Measurements from ENCODE around the gene NRDE2. TPM values are rescaled to one million over a fixed set of nuclear protein-coding genes. Genes with fewer than 3 reads are reported as not detected.

NRDE2 gene
- total RNA-seq, 1 experiment from 2014 or later = 16.5 TPM

DNA sequence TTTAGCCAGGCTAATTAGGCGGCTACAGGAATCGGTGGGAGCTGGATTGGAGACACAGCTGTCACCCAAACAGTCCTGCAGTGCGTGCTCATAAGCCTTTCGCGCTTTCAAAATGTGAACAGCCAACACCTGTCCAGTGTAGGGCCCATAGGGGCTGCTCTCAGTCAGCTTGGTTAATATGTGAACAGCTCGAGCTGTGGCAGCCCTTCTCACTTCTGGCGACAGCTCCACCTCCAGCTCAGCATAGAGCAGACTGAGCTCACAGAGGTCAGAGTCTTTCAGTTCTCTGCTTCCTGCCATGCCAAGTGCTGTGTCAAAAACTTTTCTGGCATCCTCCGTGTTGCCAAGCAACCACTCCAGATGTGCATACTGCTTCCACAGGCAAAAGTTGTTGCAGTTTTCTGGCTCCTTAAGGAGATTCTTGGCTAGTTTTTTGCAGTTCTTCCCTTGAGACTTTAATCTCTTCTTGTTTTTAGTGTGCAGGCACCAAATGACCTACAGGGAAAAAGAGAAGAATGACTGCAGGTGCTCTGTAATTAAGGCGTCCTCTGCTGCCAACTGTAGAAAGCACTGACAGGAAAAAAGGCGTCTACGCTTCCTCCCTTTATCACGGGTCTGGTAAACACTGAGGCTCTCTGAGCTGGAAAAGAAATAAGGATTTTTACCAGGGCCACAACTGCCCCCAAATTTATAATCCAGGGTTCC is 42.9 kb downstream of the NRDE2 start:
- intact Hi-C loops (cut with micrococcal nuclease; ENCODE audit: unreplicated experiment) (no loop called here), in situ Hi-C loops (cut with HindIII; ENCODE audit: low pct_unique_long_range_greater_than_20kb, low sequenced_read_pairs) (no loop called here)
- Histone ChIP-seq H3K4me3 (ENCODE audit: low read depth in 2 of 2, low read length in 2 of 2) (no peak overlapping the region), H3K27ac (ENCODE audit: low read length) (no peak overlapping the region), H3K4me1 (ENCODE audit: control insufficient read depth, insufficient read depth, low read length) (no peaks in the 10 kb centered on the region), H3K36me3 (ENCODE audit: control insufficient read depth, insufficient read depth, low read length) (no peaks in the 10 kb centered on the region), H3K9me3 (ENCODE audit: control insufficient read depth, insufficient read depth, low read depth, low read length) (no peaks in the 10 kb centered on the region), H3K27me3 (ENCODE audit: control insufficient read depth, insufficient read depth, low read length) (no peaks in the 10 kb centered on the region)
- CTCF ChIA-PET = interaction anchor here (0.6 to 1.1 kb wide), 4 partner anchors 111 to 614 kb away, joined by 3 to 4 read pairs (median 3); no protein-coding TSS in a partner anchor
- TF ChIP-seq TCF7L2 (IDR thresholded peaks at IDR 0.05; ENCODE audit: low read depth, low read length) (no peak), POLR2AphosphoS5 (IDR thresholded peaks at IDR 0.05; ENCODE audit: low read depth, low read length) (no peak), SIN3A (IDR thresholded peaks at IDR 0.05; ENCODE audit: borderline replicate concordance, insufficient read depth, low read depth, low read length) (no peak)
- TF ChIP-seq, protein P1, sequence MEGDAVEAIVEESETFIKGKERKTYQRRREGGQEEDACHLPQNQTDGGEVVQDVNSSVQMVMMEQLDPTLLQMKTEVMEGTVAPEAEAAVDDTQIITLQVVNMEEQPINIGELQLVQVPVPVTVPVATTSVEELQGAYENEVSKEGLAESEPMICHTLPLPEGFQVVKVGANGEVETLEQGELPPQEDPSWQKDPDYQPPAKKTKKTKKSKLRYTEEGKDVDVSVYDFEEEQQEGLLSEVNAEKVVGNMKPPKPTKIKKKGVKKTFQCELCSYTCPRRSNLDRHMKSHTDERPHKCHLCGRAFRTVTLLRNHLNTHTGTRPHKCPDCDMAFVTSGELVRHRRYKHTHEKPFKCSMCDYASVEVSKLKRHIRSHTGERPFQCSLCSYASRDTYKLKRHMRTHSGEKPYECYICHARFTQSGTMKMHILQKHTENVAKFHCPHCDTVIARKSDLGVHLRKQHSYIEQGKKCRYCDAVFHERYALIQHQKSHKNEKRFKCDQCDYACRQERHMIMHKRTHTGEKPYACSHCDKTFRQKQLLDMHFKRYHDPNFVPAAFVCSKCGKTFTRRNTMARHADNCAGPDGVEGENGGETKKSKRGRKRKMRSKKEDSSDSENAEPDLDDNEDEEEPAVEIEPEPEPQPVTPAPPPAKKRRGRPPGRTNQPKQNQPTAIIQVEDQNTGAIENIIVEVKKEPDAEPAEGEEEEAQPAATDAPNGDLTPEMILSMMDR (IDR thresholded peaks at IDR 0.05) = no peak
- TF ChIP-seq, protein P2, sequence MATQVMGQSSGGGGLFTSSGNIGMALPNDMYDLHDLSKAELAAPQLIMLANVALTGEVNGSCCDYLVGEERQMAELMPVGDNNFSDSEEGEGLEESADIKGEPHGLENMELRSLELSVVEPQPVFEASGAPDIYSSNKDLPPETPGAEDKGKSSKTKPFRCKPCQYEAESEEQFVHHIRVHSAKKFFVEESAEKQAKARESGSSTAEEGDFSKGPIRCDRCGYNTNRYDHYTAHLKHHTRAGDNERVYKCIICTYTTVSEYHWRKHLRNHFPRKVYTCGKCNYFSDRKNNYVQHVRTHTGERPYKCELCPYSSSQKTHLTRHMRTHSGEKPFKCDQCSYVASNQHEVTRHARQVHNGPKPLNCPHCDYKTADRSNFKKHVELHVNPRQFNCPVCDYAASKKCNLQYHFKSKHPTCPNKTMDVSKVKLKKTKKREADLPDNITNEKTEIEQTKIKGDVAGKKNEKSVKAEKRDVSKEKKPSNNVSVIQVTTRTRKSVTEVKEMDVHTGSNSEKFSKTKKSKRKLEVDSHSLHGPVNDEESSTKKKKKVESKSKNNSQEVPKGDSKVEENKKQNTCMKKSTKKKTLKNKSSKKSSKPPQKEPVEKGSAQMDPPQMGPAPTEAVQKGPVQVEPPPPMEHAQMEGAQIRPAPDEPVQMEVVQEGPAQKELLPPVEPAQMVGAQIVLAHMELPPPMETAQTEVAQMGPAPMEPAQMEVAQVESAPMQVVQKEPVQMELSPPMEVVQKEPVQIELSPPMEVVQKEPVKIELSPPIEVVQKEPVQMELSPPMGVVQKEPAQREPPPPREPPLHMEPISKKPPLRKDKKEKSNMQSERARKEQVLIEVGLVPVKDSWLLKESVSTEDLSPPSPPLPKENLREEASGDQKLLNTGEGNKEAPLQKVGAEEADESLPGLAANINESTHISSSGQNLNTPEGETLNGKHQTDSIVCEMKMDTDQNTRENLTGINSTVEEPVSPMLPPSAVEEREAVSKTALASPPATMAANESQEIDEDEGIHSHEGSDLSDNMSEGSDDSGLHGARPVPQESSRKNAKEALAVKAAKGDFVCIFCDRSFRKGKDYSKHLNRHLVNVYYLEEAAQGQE (IDR thresholded peaks at IDR 0.05; ENCODE audit: insufficient read depth in 1 of 2, low read depth in 2 of 2, low read length in 1 of 2) = no peak
- DNase-seq (ENCODE audit: low read depth, low spot score) (no peak), ATAC-seq (no peak)
- no TSS peak for BruUV-seq (replicated peaks)
- POLR2A ChIA-PET = no interaction called here

DNA sequence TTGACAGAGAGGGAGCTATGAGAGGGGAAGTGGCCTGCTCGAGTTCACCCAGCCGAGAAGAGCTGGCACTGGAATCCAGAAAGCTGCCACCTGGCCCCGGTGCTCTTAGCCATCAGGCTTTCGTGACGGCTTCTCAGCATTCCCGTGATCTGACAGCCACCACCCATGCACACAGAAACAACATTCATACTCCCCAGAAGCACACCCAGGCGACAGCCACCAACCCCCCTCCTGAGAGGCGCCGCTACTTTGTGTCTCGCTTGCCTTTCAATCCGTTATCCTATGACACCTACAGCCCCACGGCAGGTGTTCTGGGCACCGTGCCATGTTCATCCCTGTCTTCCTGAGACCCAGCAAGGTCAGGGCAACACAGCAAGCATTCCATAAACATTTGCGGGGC is 44.0 kb downstream of the NRDE2 start:
- in situ Hi-C loops (cut with HindIII; ENCODE audit: low pct_unique_long_range_greater_than_20kb, low sequenced_read_pairs) = no loop called here
- ChIA-PET CTCF (no interaction called here), POLR2A (no interaction called here)
- Histone ChIP-seq H3K27me3 (ENCODE audit: control insufficient read depth, insufficient read depth, low read length) (no peaks in the 10 kb centered on the region), H3K36me3 (ENCODE audit: control insufficient read depth, insufficient read depth, low read length) (no peaks in the 10 kb centered on the region), H3K27ac (ENCODE audit: low read length) (no peak overlapping the region), H3K9me3 (ENCODE audit: control insufficient read depth, insufficient read depth, low read depth, low read length) (no peaks in the 10 kb centered on the region), H3K4me1 (ENCODE audit: control insufficient read depth, insufficient read depth, low read length) (no peaks in the 10 kb centered on the region), H3K4me3 (ENCODE audit: low read depth in 2 of 2, low read length in 2 of 2) (no peak overlapping the region)
- ATAC-seq (no peak), DNase-seq (ENCODE audit: low read depth, low spot score) (no peak)
- no TSS peak for BruUV-seq (replicated peaks)
- intact Hi-C loops (cut with micrococcal nuclease; ENCODE audit: unreplicated experiment) = no loop called here
- no peak for TF ChIP-seq POLR2AphosphoS5 (IDR thresholded peaks at IDR 0.05; ENCODE audit: low read depth, low read length)
- TF ChIP-seq, protein P1 (IDR thresholded peaks at IDR 0.05) = no peak
- no peak for TF ChIP-seq SIN3A (IDR thresholded peaks at IDR 0.05; ENCODE audit: borderline replicate concordance, insufficient read depth, low read depth, low read length)
- TF ChIP-seq, protein P2 (IDR thresholded peaks at IDR 0.05; ENCODE audit: insufficient read depth in 1 of 2, low read depth in 2 of 2, low read length in 1 of 2) = no peak
- no peak for TF ChIP-seq TCF7L2 (IDR thresholded peaks at IDR 0.05; ENCODE audit: low read depth, low read length)
